Smooth muscle cell of the pulmonary artery (primary cell): ENCODE measurements around the gene CCNA2. TPM values are rescaled to one million over a fixed set of nuclear protein-coding genes. Genes with fewer than 3 reads are reported as not detected.

Source experiments
- total RNA-seq: library from RNA; depleted of rRNA; stranded (reverse); fragments of >200 nt; gene quantifications from 2 replicates; pipeline ENCODE4 v1.2.3, GENCODE V29; 2014

Gene CCNA2
- total RNA-seq = 5.1 and 14.4 TPM in 2 replicates

DNA sequence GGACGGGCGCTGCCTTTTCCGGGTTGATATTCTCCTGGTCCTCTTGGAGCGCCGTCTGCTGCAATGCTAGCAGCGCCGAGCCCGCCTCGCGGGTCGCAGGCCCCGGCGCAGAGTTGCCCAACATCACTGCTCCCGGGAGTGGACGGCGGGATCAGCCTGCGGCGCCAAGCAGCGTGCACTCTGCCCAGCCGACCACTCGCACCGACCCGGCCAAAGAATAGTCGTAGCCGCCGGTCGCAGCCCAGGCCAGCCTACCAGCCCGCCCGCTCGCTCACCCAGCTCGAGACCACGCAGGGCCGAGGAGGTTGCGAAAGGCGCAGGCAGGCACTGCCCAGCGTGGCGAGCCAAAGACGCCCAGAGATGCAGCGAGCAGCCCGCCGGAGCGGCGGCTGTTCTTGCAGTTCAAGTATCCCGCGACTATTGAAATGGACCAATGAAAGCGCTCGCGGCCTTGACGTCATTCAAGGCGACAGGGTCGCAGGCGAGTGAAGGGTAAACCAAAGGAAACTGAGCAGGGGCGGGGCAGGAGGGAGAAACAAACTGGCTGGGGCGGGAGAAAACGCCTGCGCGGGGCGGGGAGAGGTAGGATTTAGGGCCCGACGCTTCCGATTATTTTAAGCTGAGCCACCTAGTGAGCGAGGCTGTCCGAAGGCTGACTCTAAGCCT is at the start of gene CCNA2:
Gene CCNA2, minus strand, starts transcription at position 379 of the 666 bp plus-strand sequence. Its CDS starts 255 bp downstream, at position 124.

GRCh38 chr4:121869841-121870822 is 46.4 kb upstream of the CCNA2 start, which contains the start of gene BBS7:
TSS of gene BBS7 (minus strand) at chr4:121870474. CDS start at chr4:121870313, 161 bp downstream.

DNA sequence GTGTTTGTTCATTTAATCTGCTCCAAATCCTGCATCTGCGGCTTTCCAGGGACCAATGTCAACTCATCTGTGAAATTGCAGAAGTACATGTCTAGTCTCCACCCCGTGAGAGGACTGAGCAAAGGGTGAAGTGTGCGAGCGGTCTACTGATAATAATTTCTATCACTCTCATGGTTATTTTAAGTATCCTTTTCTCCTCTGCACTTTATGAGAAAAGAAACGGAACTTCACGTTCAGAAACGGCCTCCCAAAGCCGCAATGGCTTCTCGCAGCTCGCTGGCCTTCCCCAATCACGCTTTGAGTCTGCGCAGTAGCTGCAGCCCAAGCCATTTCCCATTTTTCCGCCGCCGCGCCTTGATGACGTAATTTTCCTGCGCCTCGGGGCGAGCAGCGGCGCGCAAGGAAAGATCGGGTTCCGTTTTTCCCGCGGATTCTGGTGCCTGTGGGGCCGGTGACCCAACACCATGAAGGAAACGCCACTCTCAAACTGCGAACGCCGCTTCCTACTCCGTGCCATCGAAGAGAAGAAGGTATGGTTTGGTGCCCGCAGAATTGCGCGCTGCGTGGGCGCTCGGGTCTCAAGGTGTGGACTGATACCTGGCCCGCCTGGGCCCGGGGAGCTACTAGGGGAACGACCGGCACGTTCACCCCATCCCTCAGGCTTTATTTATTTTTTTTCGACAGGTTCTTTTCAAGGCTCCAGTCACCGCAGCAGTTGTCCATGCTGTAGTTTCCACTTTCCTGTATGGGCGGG is 22.5 kb downstream of the CCNA2 start, which contains the start of gene EXOSC9:
Gene EXOSC9, plus strand, starts transcription at position 363 of the 754 bp plus-strand sequence. Its CDS starts 102 bp downstream, at position 465.

Other genes starting within 250 kb of the CCNA2 start
- 600 and 807 TPM in 2 replicates for gene ANXA5, start 126.9 kb downstream of the CCNA2 start, total RNA-seq
- 0.26 and 0.76 TPM in 2 replicates for gene SMIM43, start 58.7 kb downstream of the CCNA2 start, total RNA-seq
- 13.5 and 15.3 TPM in 2 replicates for gene EXOSC9, start 22.6 kb downstream of the CCNA2 start, total RNA-seq
- gene BBS7, start 46.6 kb upstream of the CCNA2 start, total RNA-seq = 15.4 and 19.0 TPM in 2 replicates
- 0.03 and 0.78 TPM in 2 replicates for gene TRPC3, start 128.2 kb upstream of the CCNA2 start, total RNA-seq